Left ventricle myocardium inferior (tissue), 1 donor: ENCODE results near the gene ARAP2. TPM values are rescaled to one million over a fixed set of nuclear protein-coding genes. Genes with fewer than 3 reads are reported as not detected.

Source experiments
- DNase-seq: peaks from one replicate; pipeline ENCODE4 v3.0.0-alpha.2; 2020
- H3K27ac ChIP-seq: fragments of 200-600 bp; replicated peaks from 2 replicates; pipeline ENCODE4 v1.8.0; 2021
- H3K27me3 ChIP-seq: fragments of 200-600 bp; 2 replicates; pipeline ENCODE4 v1.8.0; 2021; ENCODE audit warnings: low read depth
- H3K36me3 ChIP-seq: fragments of 200-600 bp; 2 replicates; pipeline ENCODE4 v1.8.0; 2021
- H3K4me1 ChIP-seq: fragments of 200-600 bp; 2 replicates; pipeline ENCODE4 v1.8.0; 2021
- H3K4me3 ChIP-seq: fragments of 200-600 bp; 2 replicates; pipeline ENCODE4 v1.8.0; 2021; ENCODE audit warnings: mild to moderate bottlenecking, moderate library complexity
- H3K9me3 ChIP-seq: fragments of 200-600 bp; replicated peaks from 2 replicates; pipeline ENCODE4 v1.8.0; 2021
- intact Hi-C: fragments of 100-400 bp; cut with micrococcal nuclease; formaldehyde crosslinking; loops from one replicate; pipeline ENCODE4 v1.11.0; 2022
- total RNA-seq: library from RNA; stranded (reverse); fragmentation: NEBNext Ultra II Directional; extraction: Animal tissue kit (Norgen Biotek cat#: 25700); gene quantifications from one replicate; pipeline ENCODE4 v1.2.1, GENCODE V29; 2021
- TF ChIP-seq, protein P1 (sequence below): fragments of 200-600 bp; IDR thresholded peaks from 2 replicates; pipeline ENCODE4 v1.8.0; 2021; ENCODE audit warnings: antibody characterized with exemption, mild to moderate bottlenecking, borderline replicate concordance
- donor health status: DM: no; HTN: yes; CAD: no; lungs with severe emphysema.

The ARAP2 gene
- total RNA-seq, 1 donor from 2014 or later, result 2.9 TPM

DNA sequence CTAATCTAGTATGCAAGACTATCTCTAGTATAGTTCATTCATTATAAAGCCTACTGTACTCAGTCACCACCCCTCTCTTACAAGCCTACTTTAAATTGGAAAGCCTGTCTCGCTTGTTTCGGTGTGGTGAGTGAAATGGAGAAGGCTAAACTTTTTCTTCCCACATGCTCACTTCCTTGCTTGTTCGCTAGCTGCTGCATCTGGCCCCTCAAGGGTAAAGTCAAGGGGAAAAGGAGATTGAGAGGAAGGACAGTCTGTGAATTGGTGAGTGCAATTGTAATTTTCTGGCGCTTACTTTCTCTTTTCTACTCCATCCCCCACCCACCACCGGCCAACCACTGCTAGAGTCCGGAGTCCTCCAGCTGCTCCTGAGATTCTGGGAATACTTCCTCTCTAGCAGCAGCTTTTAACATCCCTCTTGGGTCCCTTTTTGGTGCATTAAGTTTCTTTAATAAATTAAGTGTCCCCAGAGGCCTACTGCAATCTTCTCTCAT, 12.1 kb upstream of the ARAP2 start:
- Histone ChIP-seq H3K27me3 (no peaks in the 10 kb centered on the region), H3K4me1 (no peaks in the 10 kb centered on the region), H3K9me3 (no peaks in the 10 kb centered on the region), H3K36me3 (no peaks in the 10 kb centered on the region), H3K27ac (peak overlapping the region; percentile 27), H3K4me3 (peak overlapping the region; percentile 29)
- TF ChIP-seq, protein P1, sequence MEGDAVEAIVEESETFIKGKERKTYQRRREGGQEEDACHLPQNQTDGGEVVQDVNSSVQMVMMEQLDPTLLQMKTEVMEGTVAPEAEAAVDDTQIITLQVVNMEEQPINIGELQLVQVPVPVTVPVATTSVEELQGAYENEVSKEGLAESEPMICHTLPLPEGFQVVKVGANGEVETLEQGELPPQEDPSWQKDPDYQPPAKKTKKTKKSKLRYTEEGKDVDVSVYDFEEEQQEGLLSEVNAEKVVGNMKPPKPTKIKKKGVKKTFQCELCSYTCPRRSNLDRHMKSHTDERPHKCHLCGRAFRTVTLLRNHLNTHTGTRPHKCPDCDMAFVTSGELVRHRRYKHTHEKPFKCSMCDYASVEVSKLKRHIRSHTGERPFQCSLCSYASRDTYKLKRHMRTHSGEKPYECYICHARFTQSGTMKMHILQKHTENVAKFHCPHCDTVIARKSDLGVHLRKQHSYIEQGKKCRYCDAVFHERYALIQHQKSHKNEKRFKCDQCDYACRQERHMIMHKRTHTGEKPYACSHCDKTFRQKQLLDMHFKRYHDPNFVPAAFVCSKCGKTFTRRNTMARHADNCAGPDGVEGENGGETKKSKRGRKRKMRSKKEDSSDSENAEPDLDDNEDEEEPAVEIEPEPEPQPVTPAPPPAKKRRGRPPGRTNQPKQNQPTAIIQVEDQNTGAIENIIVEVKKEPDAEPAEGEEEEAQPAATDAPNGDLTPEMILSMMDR, result no peak
- intact Hi-C loops, result no loop called here
- no peak for DNase-seq

DNA sequence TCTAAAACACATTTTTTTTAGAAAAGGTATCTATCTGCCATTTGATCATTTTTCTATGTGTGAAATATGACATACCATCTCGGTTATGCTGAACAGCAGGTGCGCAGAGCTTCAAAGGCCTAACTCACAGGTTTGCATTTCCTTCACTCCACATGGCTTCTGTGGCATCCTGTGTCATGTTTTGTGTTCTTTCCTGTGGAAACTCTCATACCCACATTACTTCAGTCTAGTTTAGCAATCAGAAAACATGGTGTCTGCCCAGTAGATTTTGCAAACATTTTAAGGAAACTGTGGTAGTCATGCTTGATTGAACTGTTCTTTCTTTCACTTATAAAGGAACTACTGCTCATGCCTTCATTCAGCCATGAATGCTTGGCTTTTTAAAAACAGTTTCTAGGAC, 11.3 kb upstream of the ARAP2 start:
- Histone ChIP-seq H3K27me3 (no peaks in the 10 kb centered on the region), H3K9me3 (no peaks in the 10 kb centered on the region), H3K27ac (no peak overlapping the region), H3K4me1 (no peaks in the 10 kb centered on the region), H3K36me3 (no peaks in the 10 kb centered on the region), H3K4me3 (no peak overlapping the region)
- DNase-seq, result no peak
- intact Hi-C loops, result no loop called here
- TF ChIP-seq, protein P1, result no peak

DNA sequence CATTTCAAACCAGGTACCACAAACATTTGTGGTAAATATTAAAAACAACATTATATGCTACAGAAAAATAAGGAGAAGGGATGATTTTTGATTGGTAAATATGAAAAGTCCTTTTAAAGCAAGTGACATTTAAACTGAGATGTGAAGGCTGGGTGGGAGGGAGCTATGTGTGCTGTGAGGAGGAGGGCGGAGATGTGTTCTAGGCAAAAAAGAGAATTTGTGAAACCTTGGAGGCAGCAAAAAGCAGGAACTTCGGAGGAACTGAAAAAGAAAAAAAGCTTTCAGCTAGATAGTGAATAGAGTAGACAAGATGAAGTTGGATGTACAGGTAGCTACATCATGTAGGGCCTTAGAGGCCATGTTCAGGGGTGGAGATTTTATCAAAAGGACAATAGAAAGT, 10.1 kb upstream of the ARAP2 start:
- no peaks in the 10 kb centered on the region for H3K36me3 ChIP-seq
- no peak for DNase-seq
- no peak overlapping the region for H3K27ac ChIP-seq
- no peaks in the 10 kb centered on the region for H3K4me1 ChIP-seq
- H3K4me3 ChIP-seq, result no peak overlapping the region
- no peaks in the 10 kb centered on the region for H3K27me3 ChIP-seq
- TF ChIP-seq, protein P1, result no peak
- no peaks in the 10 kb centered on the region for H3K9me3 ChIP-seq
- intact Hi-C loops, result no loop called here

GRCh38 chr4:36251983-36252382, 7.7 kb upstream of the ARAP2 start:
- no peaks in the 10 kb centered on the region for H3K9me3 ChIP-seq
- no peak overlapping the region for H3K4me3 ChIP-seq
- TF ChIP-seq, protein P1, result no peak
- no peaks in the 10 kb centered on the region for H3K36me3 ChIP-seq
- H3K27ac ChIP-seq, result no peak overlapping the region
- DNase-seq, result no peak
- no peaks in the 10 kb centered on the region for H3K4me1 ChIP-seq
- H3K27me3 ChIP-seq, result no peaks in the 10 kb centered on the region
- intact Hi-C loops, result no loop called here

DNA sequence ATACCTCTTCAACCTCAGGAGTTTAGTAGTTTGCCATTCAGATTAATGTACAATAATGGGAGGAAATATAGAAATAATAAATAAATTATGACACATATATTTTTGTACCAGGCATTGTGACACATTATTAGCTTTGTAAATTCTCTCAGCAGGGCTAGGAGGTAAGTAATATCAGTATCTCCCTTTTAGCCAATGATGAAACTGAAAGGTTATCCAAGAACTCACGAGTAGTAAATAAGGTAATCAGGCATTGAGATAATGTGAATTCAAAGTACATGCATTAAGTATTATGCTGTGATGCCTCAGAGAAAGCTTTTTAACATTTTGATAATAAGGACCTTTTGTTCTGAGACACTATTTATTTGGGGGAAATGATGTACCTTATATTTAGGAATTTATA, 5.3 kb upstream of the ARAP2 start:
- Histone ChIP-seq H3K4me1 (no peaks in the 10 kb centered on the region), H3K9me3 (no peaks in the 10 kb centered on the region), H3K27ac (no peak overlapping the region), H3K27me3 (peaks cover 18% of the 10 kb centered on the region), H3K36me3 (no peaks in the 10 kb centered on the region), H3K4me3 (no peak overlapping the region)
- DNase-seq, result no peak
- intact Hi-C loops, result no loop called here
- TF ChIP-seq, protein P1, result no peak
